ENCODE measurements around the gene SPOCK1. TPM values are rescaled to one million over a fixed set of nuclear protein-coding genes. Genes with fewer than 3 reads are reported as not detected.

Gene SPOCK1
- total RNA-seq, 1 experiment from 2014 or later: 0.27 TPM

DNA sequence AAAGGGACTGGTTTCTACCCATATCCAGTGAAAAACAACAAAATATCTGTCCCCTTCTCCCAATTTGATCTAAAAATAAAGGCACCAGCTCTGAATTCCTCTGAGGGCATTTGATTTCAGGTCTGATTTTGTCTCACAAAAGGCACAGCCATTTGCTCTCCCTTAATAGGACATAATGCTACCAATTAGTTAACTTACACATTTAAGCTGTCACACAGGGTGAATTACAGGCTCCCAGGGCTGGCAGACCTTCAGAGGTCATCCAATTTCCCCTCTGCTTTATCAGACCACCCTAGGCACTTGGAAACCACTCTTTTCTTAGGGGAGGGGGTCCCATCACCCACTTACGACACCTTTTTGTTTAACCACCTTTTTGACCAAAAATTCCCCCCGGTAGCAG, 319.9 kb downstream of the SPOCK1 start:
- DNase-seq (ENCODE audit: low read depth, low spot score) (no peak), ATAC-seq (no peak)
- RAD21 ChIA-PET (ENCODE audit: low non-redundant PET in 1 of 2, low total read pairs in 2 of 2, uncharacterized antibody in 2 of 2, unreplicated experiment in 2 of 2): no interaction called here
- BruUV-seq (replicated peaks): no TSS peak
- Histone ChIP-seq H3K36me3 (ENCODE audit: control insufficient read depth in 1 of 2, insufficient read depth in 2 of 2, low read length in 2 of 2) (no peaks in the 10 kb centered on the region), H2AFZ (ENCODE audit: low read depth, low read length, poor library complexity, severe bottlenecking) (no peak overlapping the region), H3K4me1 (ENCODE audit: control insufficient read depth in 1 of 2, insufficient read depth in 2 of 2, low read length in 2 of 2) (no peaks in the 10 kb centered on the region), H3K79me2 (ENCODE audit: insufficient read depth, low read length) (no peaks in the 10 kb centered on the region), H3K9me3 (ENCODE audit: control insufficient read depth in 1 of 2, insufficient read depth in 1 of 2, low read depth in 1 of 2, low read length in 2 of 2) (no peaks in the 10 kb centered on the region), H3K4me2 (ENCODE audit: low read length) (no peak overlapping the region), H3K4me3 (replicated peaks in 1 of 2; ENCODE audit: low read depth in 1 of 2, low read length in 2 of 2) (no peak overlapping the region), H3K9ac (ENCODE audit: low read length) (no peak overlapping the region), H4K20me1 (ENCODE audit: insufficient read depth) (no peaks in the 10 kb centered on the region), H3K9me2 (ENCODE audit: insufficient read depth) (no peaks in the 10 kb centered on the region), H3K27me3 (ENCODE audit: insufficient read depth, low read length) (peaks cover 96% of the 10 kb centered on the region), H3K27ac (ENCODE audit: low read depth, low read length) (no peak overlapping the region)
- TF ChIP-seq, protein P1, sequence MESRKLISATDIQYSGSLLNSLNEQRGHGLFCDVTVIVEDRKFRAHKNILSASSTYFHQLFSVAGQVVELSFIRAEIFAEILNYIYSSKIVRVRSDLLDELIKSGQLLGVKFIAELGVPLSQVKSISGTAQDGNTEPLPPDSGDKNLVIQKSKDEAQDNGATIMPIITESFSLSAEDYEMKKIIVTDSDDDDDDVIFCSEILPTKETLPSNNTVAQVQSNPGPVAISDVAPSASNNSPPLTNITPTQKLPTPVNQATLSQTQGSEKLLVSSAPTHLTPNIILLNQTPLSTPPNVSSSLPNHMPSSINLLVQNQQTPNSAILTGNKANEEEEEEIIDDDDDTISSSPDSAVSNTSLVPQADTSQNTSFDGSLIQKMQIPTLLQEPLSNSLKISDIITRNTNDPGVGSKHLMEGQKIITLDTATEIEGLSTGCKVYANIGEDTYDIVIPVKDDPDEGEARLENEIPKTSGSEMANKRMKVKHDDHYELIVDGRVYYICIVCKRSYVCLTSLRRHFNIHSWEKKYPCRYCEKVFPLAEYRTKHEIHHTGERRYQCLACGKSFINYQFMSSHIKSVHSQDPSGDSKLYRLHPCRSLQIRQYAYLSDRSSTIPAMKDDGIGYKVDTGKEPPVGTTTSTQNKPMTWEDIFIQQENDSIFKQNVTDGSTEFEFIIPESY (IDR thresholded peaks at IDR 0.05; ENCODE audit: extremely low read depth, insufficient replicate concordance, low read length): no peak
- TF ChIP-seq EZH2phosphoT487 (IDR thresholded peaks at IDR 0.05; ENCODE audit: borderline replicate concordance) (no peak), ZNF274 (IDR thresholded peaks at IDR 0.05; ENCODE audit: low read depth, low read length) (no peak), POLR2AphosphoS5 (IDR thresholded peaks at IDR 0.05; ENCODE audit: low read depth, low read length) (no peak), SIN3A (IDR thresholded peaks at IDR 0.05; ENCODE audit: low read depth) (no peak), JUND (IDR thresholded peaks at IDR 0.05) (no peak), EZH2 (IDR thresholded peaks at IDR 0.05) (no peak), ZFX (IDR thresholded peaks at IDR 0.05) (no peak), CEBPB (IDR thresholded peaks at IDR 0.05; ENCODE audit: low read depth) (no peak), YY1 (IDR thresholded peaks at IDR 0.05; ENCODE audit: extremely low read depth, insufficient replicate concordance, low read depth, low read length) (no peak), CBX3 (IDR thresholded peaks at IDR 0.05; ENCODE audit: low read depth) (no peak), FOSL1 (IDR thresholded peaks at IDR 0.05; ENCODE audit: low read depth) (no peak), SP1 (IDR thresholded peaks at IDR 0.05; ENCODE audit: low read depth) (no peak), POLR2A (IDR thresholded peaks at IDR 0.05; ENCODE audit: borderline replicate concordance, extremely low read depth, insufficient read depth, insufficient read length) (no peak)
- TF ChIP-seq, protein P2, sequence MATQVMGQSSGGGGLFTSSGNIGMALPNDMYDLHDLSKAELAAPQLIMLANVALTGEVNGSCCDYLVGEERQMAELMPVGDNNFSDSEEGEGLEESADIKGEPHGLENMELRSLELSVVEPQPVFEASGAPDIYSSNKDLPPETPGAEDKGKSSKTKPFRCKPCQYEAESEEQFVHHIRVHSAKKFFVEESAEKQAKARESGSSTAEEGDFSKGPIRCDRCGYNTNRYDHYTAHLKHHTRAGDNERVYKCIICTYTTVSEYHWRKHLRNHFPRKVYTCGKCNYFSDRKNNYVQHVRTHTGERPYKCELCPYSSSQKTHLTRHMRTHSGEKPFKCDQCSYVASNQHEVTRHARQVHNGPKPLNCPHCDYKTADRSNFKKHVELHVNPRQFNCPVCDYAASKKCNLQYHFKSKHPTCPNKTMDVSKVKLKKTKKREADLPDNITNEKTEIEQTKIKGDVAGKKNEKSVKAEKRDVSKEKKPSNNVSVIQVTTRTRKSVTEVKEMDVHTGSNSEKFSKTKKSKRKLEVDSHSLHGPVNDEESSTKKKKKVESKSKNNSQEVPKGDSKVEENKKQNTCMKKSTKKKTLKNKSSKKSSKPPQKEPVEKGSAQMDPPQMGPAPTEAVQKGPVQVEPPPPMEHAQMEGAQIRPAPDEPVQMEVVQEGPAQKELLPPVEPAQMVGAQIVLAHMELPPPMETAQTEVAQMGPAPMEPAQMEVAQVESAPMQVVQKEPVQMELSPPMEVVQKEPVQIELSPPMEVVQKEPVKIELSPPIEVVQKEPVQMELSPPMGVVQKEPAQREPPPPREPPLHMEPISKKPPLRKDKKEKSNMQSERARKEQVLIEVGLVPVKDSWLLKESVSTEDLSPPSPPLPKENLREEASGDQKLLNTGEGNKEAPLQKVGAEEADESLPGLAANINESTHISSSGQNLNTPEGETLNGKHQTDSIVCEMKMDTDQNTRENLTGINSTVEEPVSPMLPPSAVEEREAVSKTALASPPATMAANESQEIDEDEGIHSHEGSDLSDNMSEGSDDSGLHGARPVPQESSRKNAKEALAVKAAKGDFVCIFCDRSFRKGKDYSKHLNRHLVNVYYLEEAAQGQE (IDR thresholded peaks at IDR 0.05; ENCODE audit: low read depth): no peak
- TF ChIP-seq, protein P3, sequence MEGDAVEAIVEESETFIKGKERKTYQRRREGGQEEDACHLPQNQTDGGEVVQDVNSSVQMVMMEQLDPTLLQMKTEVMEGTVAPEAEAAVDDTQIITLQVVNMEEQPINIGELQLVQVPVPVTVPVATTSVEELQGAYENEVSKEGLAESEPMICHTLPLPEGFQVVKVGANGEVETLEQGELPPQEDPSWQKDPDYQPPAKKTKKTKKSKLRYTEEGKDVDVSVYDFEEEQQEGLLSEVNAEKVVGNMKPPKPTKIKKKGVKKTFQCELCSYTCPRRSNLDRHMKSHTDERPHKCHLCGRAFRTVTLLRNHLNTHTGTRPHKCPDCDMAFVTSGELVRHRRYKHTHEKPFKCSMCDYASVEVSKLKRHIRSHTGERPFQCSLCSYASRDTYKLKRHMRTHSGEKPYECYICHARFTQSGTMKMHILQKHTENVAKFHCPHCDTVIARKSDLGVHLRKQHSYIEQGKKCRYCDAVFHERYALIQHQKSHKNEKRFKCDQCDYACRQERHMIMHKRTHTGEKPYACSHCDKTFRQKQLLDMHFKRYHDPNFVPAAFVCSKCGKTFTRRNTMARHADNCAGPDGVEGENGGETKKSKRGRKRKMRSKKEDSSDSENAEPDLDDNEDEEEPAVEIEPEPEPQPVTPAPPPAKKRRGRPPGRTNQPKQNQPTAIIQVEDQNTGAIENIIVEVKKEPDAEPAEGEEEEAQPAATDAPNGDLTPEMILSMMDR (IDR thresholded peaks at IDR 0.05 in 2 of 3, conservative IDR thresholded peaks at IDR 0.05 in 1 of 3; ENCODE audit: borderline replicate concordance in 1 of 3, insufficient read depth in 1 of 3, low read depth in 2 of 3, low read length in 2 of 3): no peak
- TF ChIP-seq, protein P4, sequence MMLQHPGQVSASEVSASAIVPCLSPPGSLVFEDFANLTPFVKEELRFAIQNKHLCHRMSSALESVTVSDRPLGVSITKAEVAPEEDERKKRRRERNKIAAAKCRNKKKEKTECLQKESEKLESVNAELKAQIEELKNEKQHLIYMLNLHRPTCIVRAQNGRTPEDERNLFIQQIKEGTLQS (IDR thresholded peaks at IDR 0.05): no peak
- TF ChIP-seq, protein P5, sequence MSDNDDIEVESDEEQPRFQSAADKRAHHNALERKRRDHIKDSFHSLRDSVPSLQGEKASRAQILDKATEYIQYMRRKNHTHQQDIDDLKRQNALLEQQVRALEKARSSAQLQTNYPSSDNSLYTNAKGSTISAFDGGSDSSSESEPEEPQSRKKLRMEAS (IDR thresholded peaks at IDR 0.05): no peak
- CTCF ChIA-PET: no interaction called here
- intact Hi-C loops (cut with micrococcal nuclease): no loop called here
- POLR2A ChIA-PET: no interaction called here

All from HCT116 (cell line).